GM12878 (cell line): Measurements from ENCODE around the gene KRTAP13-1. TPM values are rescaled to one million over a fixed set of nuclear protein-coding genes. Genes with fewer than 3 reads are reported as not detected.

Experiments used
- ATAC-seq: fragments of 200-7000 bp; cut with Tn5 transposase; 3 replicates; pipeline ENCODE4 v1.9.1; 2020; ENCODE audit warnings: mild to moderate bottlenecking, moderate library complexity
- Bru-seq: library from RNA; stranded (reverse); fragments of 400-500 nt; gene quantifications from one replicate; lab custom pipeline; 2021; lab: Mats Ljungman, UMichigan
- BruChase-seq, 2 experiments: library from RNA; stranded (reverse); fragments of 400-500 nt; gene quantifications; one replicate each; lab custom pipeline; 2021; lab: Mats Ljungman, UMichigan
- BruUV-seq: library from RNA; stranded (reverse); fragments of 400-500 nt; replicated peaks from 2 replicates; lab custom pipeline; 2021; lab: Mats Ljungman, UMichigan
- CTCF ChIA-PET: fragments of 300-600 bp; sonication (Branson Sonifier 250); formaldehyde crosslinking; extraction: SDS; loops from one replicate; lab custom pipeline; 2021; ENCODE audit warnings: inconsistent platforms; lab: Yijun Ruan, JAX
- POLR2A ChIA-PET: fragments of 350-600 bp; formaldehyde crosslinking; extraction: SDS; loops from one replicate; lab custom pipeline; 2021; ENCODE audit warnings: inconsistent platforms; lab: Charles Lee
- RAD21 ChIA-PET: fragments of 300-600 bp; sonication (Branson Sonifier 250); formaldehyde crosslinking; loops from one replicate; lab custom pipeline; 2023; ENCODE audit warnings: antibody characterized with exemption; ENCODE audit not compliant: unreplicated experiment; lab: Charles Lee
- SMC1A ChIA-PET: fragments of 300-600 bp; sonication (Branson Sonifier 250); formaldehyde crosslinking; loops from one replicate; lab custom pipeline; 2023; ENCODE audit not compliant: unreplicated experiment, uncharacterized antibody; lab: Charles Lee
- DNase-seq: peaks from one replicate; pipeline ENCODE4 v3.0.0-alpha.2; 2011; ENCODE audit warnings: low read depth, low spot score
- FAIRE-seq: peaks from 3 replicates; lab custom pipeline; 2011; peaks lifted over from hg19 to GRCh38; lab: Jason Lieb, UNC
- H2AFZ ChIP-seq: 2 replicates; pipeline ENCODE4 v1.6.0; 2011; ENCODE audit warnings: low read depth, low read length, control low read depth; ENCODE audit not compliant: control insufficient read depth
- H3K27ac ChIP-seq: 2 replicates; pipeline ENCODE4 v1.5.1; 2011; ENCODE audit warnings: control low read depth; ENCODE audit not compliant: control insufficient read depth, insufficient read depth
- H3K27me3 ChIP-seq, 2 experiments: replicated peaks in 1 of 2; 2 replicates each; pipeline versions ENCODE4 v1.6.0 to v1.6.1; 2011; ENCODE audit warnings: low read length in 1 of 2; ENCODE audit not compliant: control insufficient read depth in 2 of 2, insufficient read depth in 2 of 2
- H3K36me3 ChIP-seq, 2 experiments: 2 replicates each; pipeline ENCODE4 v1.5.1; 2011; ENCODE audit warnings: low read length in 1 of 2; ENCODE audit not compliant: control insufficient read depth in 2 of 2, insufficient read depth in 2 of 2
- H3K4me1 ChIP-seq: 2 replicates; pipeline ENCODE4 v1.6.1; 2011; ENCODE audit warnings: mild to moderate bottlenecking, low read length, moderate library complexity, mixed read lengths; ENCODE audit not compliant: control insufficient read depth, insufficient read depth
- H3K4me2 ChIP-seq: 2 replicates; pipeline ENCODE4 v1.6.0; 2011; ENCODE audit warnings: control low read depth; ENCODE audit not compliant: control insufficient read depth, insufficient read depth
- H3K4me3 ChIP-seq: fragments of 200-600 bp; sonication (generic); 2 replicates; pipeline ENCODE4 v1.5.1; 2016
- H3K79me2 ChIP-seq: 2 replicates; pipeline ENCODE4 v1.6.0; 2011; ENCODE audit warnings: low read length; ENCODE audit not compliant: control insufficient read depth, insufficient read depth
- H3K9ac ChIP-seq: 2 replicates; pipeline ENCODE4 v1.8.0; 2011; ENCODE audit warnings: low read length, control low read depth, mixed read lengths; ENCODE audit not compliant: control insufficient read depth, insufficient read depth
- H3K9me3 ChIP-seq: replicated peaks from 3 replicates; pipeline ENCODE4 v1.5.1; 2011; ENCODE audit warnings: mild to moderate bottlenecking, low read length; ENCODE audit not compliant: control insufficient read depth, insufficient read depth
- H4K20me1 ChIP-seq: 2 replicates; pipeline ENCODE4 v1.6.0; 2011; ENCODE audit not compliant: control insufficient read depth, insufficient read depth
- NR2C1 ChIP-seq: fragments of 450-650 bp; IDR thresholded peaks from 2 replicates; pipeline ENCODE4 v1.6.1; 2017; ENCODE audit warnings: antibody characterized with exemption, mild to moderate bottlenecking, moderate library complexity
- STAT1 ChIP-seq: fragments of 450-650 bp; conservative IDR thresholded peaks from 2 replicates; pipeline ENCODE4 v1.6.1; 2014; ENCODE audit warnings: antibody characterized with exemption, mild to moderate bottlenecking
- YY1 ChIP-seq: IDR thresholded peaks from 2 replicates; pipeline ENCODE4 v1.6.1; 2011; ENCODE audit warnings: low read depth, mild to moderate bottlenecking, low read length
- ZNF384 ChIP-seq: IDR thresholded peaks from 2 replicates; pipeline ENCODE4 v1.6.1; 2012; ENCODE audit warnings: low read depth, mild to moderate bottlenecking, low read length, improper control_type of control experiment, borderline replicate concordance
- whole genome bisulfite sequencing: methylation state at CpG from one replicate; pipeline ENCODE4 v1.1.6; 2016; ENCODE audit warnings: low lambda C conversion rate; ENCODE audit not compliant: insufficient replicate concordance, insufficient coverage; ENCODE audit errors: missing lambda C conversion rate; 5-methylcytosine and 5-hydroxymethylcytosine counted together
- in situ Hi-C: fragments of 300-500 bp; cut with MboI; formaldehyde crosslinking; loops from 9 replicates; pipeline ENCODE4 v1.14.3; 2018; ENCODE audit warnings: mixed read lengths
- intact Hi-C: fragments of 100-400 bp; cut with micrococcal nuclease; formaldehyde crosslinking; loops from one replicate; pipeline ENCODE4 v1.14.2; 2022; ENCODE audit not compliant: unreplicated experiment
- long read RNA-seq, 2 experiments: library from polyadenylated mRNA; unstranded; transcript quantifications; one replicate each; pipeline ENCODE4 v2.0.0, GENCODE V29; 2019 to 2020
- polyA minus RNA-seq, 3 experiments: library from RNA; depleted of rRNA, polyadenylated mRNA; stranded (reverse); fragments of >200 nt; gene quantifications; 2 replicates each; pipeline ENCODE4 v1.2.3, GENCODE V29; 2011
- polyA plus RNA-seq, 11 experiments: library from polyadenylated mRNA; depleted of rRNA in 4 of 11; unstranded in 6 of 11; stranded (reverse) in 5 of 11; fragments of >200 nt; fragmentation: Nextera tagmentation in 4 of 11; fragmentation: Illumina TruSeq in 1 of 11; extraction: Ambion mirVana in 4 of 11; extraction: Trizol in 1 of 11; gene quantifications; 1 replicate in 1 of 11; 2 replicates in 10 of 11; pipeline versions ENCODE4 v1.2.1 to v1.2.3, GENCODE V29; 2011 to 2016; ENCODE audit warnings: inconsistent platforms in 2 of 11, missing spikeins in 2 of 11, low read depth in 1 of 11
- total RNA-seq, 4 experiments: library from RNA; depleted of rRNA in 3 of 4; stranded (reverse); fragments of >200 nt in 3 of 4; fragmentation: Illumina TruSeq in 1 of 4; extraction: Trizol in 1 of 4; gene quantifications; 2 replicates each; pipeline versions ENCODE4 v1.2.1 to v1.2.3, GENCODE V29; 2013 to 2021

KRTAP13-1 gene, protein sequence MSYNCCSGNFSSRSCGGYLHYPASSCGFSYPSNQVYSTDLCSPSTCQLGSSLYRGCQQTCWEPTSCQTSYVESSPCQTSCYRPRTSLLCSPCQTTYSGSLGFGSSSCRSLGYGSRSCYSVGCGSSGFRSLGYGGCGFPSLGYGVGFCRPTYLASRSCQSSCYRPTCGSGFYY
- total RNA-seq (2013; cell fraction: nucleolus; rRNA removed): not detected in 2 replicates
- not detected in 2 replicates for total RNA-seq (2014; rRNA removed)
- not detected in 2 replicates for total RNA-seq (2014; rRNA removed; fragmentation: Illumina TruSeq; extraction: Trizol)
- total RNA-seq (2021): not detected in 2 replicates
- not detected for polyA plus RNA-seq (2011; ENCODE audit: low read depth)
- not detected in 2 replicates for polyA plus RNA-seq (2011; rRNA removed)
- not detected in 2 replicates for polyA plus RNA-seq (2011; cell fraction: cytosol; rRNA removed)
- polyA plus RNA-seq (2011; cell fraction: nucleus; rRNA removed): not detected in 2 replicates
- polyA plus RNA-seq (2012): not detected in 2 replicates
- polyA plus RNA-seq (2014; fragmentation: Illumina TruSeq; extraction: Trizol): not detected in 2 replicates
- polyA plus RNA-seq (2014; fragmentation: Nextera tagmentation; extraction: Ambion mirVana): not detected
- polyA plus RNA-seq (2014; rRNA removed): not detected in 2 replicates
- polyA plus RNA-seq (2016; fragmentation: Nextera tagmentation; extraction: Ambion mirVana): not detected
- polyA minus RNA-seq (2011; rRNA and poly(A)+ RNA removed): not detected in 2 replicates
- not detected in 2 replicates for polyA minus RNA-seq (2011; cell fraction: cytosol; rRNA and poly(A)+ RNA removed)
- not detected in 2 replicates for polyA minus RNA-seq (2011; cell fraction: nucleus; rRNA and poly(A)+ RNA removed)
- not detected for Bru-seq, nascent RNA
- BruChase-seq, experiment 1, labeled RNA remaining after a 6-hour chase: not detected
- BruChase-seq, experiment 2, labeled RNA remaining after a 2-hour chase: not detected
- long read RNA-seq, experiment 1: 0 reads
- long read RNA-seq, experiment 2: 0 reads

- no TSS peak for BruUV-seq
- H3K4me2 ChIP-seq: no peak within 1 kb of the TSS
- RAD21 ChIA-PET: no interaction called here
- no peak for FAIRE-seq
- no peak within 1 kb of the TSS for H3K9ac ChIP-seq
- no peak within 1 kb of the TSS for H2AFZ ChIP-seq
- no peaks in the 10 kb centered on the region for H3K9me3 ChIP-seq
- SMC1A ChIA-PET: no interaction called here
- WGBS: 0% methylated on average over 4 of the region's 4 CpGs
- POLR2A ChIA-PET: no interaction called here
- no peaks in the 10 kb centered on the region for H3K27me3 ChIP-seq
- H3K4me1 ChIP-seq: no peaks in the 10 kb centered on the region
- in situ Hi-C loops: no loop called here
- DNase-seq: no peak
- CTCF ChIA-PET: no interaction called here
- no peak within 1 kb of the TSS for H3K4me3 ChIP-seq
- intact Hi-C loops: no loop called here
- no peak within 1 kb of the TSS for H3K27ac ChIP-seq
- ATAC-seq: no peak
- H4K20me1 ChIP-seq: no peaks in the 10 kb centered on the region
- TF ChIP-seq NR2C1 (no peak), ZNF384 (no peak), YY1 (no peak), STAT1 (no peak)
- H3K36me3 ChIP-seq: no peaks in the 10 kb centered on the region
- H3K79me2 ChIP-seq: no peaks in the 10 kb centered on the region
Observed at GRCh38 chr21:30395731-30396130, at the start of gene KRTAP13-1. Gene KRTAP13-1, plus strand, starts transcription at chr21:30396031. Its CDS starts 56 bp downstream, at chr21:30396087.
